Stimulated activated CD8-positive, alpha-beta memory T cell treated with anti-CD3 and anti-CD28 coated beads, Interleukin-12 subunit alpha, Interleukin-12 subunit beta, amount 100 ng/mL, for 1 hour (primary cell): ENCODE data around the gene ERBB4.

Source experiments
- DNase-seq: peaks from one replicate; pipeline ENCODE4 v3.0.0-alpha.2; 2020; ENCODE audit warnings: low read depth

ERBB4 gene

DNA sequence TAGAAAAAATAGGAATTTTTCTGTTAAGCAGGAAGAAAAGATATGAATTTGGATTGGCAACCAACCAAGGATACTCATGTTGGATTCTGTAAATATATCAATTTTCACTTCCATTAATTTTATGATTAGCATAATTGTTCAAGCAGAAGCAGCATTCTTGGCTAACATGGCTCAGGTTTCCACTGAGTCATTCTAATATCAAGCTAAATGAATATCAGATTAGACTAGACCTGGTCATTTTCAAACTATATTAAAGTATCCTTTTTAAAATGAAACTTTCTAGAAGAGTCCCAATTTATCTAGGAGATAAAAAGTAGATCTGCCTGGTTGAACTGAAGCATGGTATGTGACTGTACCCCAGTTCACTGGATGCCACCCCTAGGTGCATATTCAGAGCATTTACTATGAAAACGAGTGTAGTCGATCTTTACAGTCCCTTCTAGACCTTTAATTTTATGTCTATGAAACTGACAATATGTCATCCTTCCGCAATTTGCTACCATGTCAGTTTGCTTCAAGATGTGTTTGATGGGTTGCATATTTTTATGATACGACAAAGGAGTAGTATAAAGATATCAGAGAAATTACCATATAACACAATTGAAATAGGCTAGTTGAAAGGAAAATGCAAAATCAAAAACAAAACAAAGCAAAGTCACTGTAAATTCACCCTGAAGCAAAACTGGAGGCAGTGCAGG is 704.9 kb downstream of the ERBB4 start:
- no peak for DNase-seq

DNA sequence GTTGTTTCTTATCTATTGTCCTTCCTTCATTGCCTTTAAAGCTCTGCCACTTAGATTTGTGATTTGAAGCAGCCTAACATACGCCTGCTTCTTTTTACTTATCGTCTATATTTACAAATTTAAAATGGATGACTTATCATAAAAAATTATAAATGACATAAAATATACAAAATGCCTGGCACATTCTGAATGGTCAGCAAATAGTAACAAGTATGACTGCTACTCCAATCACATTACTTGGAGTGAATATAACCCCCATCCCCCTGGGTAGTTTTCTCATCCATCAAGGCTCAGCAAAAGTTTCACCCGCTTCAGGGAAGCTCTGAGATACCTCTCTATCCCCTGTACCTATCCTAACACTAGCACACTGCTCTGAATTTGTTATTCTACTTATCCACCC is 708.9 kb downstream of the ERBB4 start:
- no peak for DNase-seq

DNA sequence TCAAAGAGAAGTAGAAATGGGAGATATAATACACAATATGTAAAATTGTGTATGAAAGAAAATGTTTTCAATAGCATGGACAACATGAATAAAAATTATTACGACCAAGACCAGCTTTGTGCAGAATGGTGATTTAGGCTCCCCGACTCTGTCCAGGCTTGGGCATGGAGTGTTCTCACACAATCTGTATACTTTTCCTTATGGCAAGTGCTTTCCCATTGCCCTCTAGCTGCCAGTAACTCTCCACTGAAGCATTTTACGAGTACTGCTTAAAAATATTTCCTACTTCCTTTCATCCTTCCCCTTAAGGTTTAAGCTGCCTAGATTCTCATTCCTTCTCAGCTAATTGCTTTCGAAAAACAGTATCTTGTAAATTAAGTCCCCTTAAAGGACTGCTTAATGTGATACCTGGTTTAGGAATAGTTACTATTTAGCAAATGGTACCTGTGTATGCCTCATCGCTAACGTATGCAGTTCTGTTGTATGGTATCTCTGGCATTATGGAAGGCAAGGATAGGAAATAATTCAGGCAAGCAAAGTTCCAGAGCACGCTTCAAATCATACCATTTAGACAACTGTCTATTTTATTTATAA is 714.6 kb downstream of the ERBB4 start:
- DNase-seq, result no peak

DNA sequence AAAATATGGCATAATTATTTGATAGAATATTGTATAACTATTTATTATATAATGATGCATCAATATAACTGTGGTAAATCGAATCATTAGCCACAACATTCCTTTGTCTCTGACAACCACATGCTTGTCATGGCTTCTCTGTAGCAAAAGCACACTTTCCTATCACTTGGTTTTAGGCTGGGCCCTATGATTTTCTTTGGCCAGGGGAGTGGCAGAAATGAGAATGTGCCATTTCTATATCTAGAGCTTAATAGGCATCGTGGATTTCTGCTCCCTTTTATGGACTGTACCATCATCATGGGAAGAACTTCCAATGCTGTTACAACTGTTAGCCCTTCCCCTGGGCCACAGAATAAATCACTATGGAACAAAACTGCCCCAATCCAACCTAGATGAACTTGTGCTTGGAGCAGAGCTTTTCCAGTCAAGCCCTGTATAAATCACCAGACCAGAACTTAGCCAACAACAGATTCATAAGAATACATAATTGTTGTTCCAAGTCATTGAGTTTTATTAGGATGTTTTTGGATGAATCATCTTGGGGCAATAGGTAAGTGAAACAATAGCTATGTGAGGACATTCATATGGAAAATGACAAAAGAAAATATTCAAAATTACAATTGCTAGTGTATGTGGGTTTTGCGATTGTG is 715.8 kb downstream of the ERBB4 start:
- no peak for DNase-seq

DNA sequence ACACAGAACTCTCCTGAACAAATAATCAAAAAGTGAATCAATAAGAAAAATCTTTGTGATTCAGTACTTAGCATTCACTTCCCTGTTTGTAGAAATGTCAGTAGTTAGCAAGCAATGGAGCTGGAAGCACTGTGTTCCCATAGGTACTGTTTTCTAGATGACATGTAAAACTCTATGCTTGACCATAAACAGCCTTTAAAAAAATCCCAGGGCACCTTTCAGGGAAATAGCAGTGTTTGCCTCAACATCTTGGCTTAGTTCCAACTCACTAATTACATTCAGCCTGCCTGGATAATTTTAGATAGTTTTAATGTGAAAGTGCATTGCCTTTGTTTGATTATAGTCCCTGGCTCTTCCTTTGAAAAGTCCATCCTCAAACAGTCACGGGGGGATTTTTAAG is 721.8 kb downstream of the ERBB4 start:
- no peak for DNase-seq

DNA sequence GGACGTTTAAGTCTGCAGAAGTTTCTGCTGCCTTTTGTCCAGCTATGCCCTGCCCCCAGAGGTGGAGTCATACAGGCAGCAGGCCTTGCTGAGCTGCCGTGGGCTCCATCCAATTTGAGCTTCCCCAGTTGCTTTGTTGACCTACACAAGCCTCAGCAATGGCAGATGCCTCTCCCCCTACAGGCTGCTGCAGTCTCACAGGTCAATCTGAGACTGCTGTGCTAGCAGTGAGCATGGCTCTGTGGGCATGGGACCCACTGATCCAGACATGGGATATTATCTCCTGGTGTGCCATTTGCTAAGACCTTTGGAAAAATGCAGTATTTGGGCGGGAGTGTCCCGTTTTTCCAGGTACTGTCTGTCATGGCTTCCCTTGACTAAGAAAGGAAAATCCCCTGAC is 726.0 kb downstream of the ERBB4 start:
- no peak for DNase-seq

DNA sequence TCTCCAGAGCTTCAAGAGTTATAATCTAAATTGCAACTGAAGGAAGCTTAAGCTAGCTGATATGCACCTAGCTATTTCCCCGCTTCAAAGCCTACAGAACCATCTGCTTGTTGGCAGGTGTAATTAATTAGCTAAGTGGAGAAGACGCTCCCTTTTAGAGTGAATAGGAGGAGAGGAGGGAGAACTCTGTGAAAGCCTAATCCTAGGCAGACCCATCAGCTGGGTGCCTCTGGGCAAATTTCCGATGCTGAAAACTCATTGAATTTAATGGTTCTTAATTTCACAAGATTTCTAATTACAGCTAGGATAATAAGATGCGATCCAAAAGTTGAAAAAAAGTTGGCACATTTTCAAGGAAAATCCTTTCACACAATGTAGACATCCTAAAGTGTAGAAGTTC is 735.9 kb downstream of the ERBB4 start:
- DNase-seq, result no peak

DNA sequence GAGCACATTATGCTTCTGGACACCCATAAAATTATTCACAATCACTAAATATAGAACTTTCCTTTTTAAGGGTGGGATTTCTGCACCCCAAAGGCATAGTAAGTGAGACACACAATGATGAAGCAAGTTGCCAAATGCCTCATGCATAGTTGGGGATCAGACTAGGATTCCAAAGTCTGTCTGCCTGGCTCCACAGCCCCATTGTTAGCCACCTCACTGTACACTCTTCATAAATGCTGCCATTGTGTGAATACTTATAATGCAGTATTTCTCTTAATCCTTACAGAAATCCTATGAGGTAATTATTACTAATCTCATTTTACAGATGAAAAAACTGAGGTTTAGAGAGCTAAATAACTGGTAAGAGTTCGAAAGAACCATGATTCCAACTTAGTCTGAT is 738.6 kb downstream of the ERBB4 start:
- no peak for DNase-seq

DNA sequence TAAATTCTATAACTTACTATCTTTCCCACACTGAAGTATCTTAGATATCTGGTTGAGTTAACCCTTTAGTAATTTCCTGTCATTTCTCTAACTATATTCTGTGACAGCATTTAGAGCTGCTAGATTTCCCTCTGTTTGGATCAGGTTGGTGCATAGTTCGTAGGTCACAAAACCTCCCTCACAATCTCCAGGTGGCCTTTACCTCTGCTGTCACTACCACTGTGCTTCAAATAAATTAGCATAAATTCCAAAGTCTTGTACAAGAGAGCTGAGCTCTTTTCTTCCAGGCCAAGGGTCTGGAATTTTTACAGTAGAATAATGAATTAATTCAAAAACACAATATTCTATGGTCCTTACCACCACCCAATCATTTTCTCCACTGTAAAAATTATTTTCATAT is 739.7 kb downstream of the ERBB4 start:
- no peak for DNase-seq

DNA sequence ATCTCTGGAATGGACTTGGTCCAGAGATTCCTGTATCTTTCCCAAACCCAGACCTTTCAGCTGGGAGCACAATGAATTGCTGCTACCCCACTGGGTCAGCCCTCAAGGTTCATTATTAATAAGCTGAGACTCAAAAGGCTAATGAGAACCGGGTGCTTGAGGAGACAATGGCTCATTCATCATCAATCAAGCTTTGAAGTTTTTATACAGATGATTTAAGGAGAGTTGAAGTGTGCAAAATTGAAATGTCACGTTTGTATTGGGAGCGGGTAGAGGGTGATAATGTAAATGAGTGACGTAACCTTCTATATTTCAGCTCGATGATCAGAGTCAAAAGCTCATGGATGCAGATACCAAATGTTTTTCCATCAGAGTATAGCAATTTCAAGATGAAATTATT is 744.9 kb downstream of the ERBB4 start:
- DNase-seq, result no peak

DNA sequence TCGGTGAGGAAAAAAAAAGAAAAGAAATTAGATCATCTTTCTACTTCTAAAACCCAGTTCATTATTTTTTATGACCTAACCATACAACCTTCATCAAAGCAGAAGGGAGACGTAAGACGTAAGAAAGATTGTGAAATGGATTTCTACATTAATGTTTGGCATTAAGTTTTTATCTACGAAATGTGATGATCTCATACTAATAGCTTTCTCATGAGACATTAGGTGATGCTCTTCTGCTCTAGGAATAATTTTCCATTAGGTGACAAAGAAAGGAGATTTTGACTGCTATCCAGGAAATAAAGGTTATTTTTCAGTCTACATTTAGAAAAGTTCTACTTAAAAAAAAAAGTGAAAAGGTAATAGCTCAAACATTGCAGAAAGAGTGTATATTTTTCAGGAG is 748.6 kb downstream of the ERBB4 start:
- no peak for DNase-seq

DNA sequence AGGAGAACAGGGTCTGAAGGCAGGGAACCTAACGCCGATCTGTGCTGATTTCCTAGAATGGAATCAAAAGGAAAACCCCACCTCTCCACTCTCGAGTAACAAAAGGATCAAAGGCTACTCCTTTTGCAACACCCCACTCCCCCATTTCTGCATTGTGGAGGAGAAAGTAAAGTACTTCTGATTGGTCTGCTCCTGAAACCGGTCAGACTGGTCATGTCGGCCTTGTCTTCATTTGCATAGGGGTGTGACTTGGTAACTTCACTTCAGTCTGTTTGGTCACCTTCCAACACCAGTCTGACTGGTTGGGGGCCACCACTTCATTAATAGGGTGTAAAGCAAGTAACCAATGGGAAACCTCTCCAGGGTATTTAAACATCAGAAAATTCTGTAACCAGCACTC is 771.9 kb downstream of the ERBB4 start:
- DNase-seq, result no peak

DNA sequence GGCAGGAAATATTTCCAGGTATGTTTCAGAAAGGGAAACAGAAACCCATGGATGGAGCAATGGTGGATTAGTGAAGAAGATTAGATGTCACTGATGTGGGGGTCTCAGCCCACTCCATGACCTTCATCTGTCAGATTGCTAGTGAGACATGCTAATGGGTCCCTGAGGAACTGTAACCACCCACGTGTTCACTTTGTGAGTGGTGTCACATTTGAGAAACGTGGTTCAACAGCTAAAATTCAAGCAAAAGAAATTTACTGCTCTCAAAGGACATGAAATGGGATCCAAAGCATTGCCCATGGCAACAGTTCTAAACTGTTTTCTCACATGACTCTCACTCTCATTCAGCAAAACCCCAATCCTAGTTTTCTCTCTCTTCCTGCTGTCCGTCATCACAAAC is 776.1 kb downstream of the ERBB4 start:
- DNase-seq, result no peak

DNA sequence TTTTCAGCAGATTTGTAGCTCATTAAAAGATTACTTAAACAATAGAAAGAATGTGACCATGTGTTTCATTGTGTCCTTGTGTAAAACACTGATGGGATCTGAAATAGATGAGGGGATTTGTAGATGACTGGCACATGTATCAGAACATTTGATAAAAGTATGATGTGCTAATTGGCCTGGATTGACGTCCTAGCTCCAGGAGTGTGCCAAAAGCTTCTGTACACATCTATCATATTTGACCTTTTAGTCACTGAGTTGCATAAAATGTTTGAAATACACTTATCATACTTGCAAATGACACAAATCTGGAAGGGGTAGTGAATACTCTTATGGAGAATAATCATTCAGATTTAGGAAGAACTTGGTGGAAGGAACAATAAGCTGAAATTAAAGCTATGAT is 778.5 kb downstream of the ERBB4 start:
- no peak for DNase-seq

DNA sequence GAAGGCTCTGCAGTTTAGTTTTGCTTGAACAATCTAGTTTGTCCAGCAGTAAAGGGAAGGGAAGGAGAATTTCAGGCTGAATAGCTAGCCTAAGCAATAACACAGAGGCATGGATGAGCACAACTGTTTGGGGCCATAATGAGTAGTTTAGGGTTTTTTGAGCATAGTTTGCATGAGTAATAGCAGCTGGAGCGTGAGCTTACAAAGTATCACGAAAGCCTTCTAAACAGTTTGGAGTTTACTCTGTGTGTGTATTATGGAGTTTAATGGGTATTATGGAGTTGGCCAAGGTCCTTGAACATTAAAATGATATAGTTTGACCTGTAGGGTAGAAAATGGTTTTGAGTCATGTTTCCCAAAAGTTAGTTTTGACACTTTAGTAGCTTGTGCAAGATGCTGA is 782.3 kb downstream of the ERBB4 start:
- DNase-seq, result no peak

DNA sequence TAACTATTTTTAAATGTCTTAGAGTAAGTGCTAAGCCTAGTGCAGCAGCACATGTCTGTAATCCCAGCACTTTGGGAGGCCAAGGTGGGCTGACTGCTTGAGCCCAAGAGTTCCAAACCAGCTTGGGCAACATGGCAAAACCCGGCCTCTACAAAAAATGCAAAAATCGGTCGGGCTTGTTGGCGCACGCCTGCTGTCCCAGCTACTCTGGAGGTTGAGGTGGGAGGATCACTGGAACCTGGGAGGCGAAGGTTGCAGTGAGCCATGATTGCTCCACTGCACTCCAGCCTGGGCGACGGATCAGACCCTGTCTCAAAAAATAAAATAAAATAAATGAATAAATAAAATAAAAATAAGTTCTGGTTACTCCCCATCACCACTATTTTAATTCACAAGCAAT is 783.4 kb downstream of the ERBB4 start:
- no peak for DNase-seq

DNA sequence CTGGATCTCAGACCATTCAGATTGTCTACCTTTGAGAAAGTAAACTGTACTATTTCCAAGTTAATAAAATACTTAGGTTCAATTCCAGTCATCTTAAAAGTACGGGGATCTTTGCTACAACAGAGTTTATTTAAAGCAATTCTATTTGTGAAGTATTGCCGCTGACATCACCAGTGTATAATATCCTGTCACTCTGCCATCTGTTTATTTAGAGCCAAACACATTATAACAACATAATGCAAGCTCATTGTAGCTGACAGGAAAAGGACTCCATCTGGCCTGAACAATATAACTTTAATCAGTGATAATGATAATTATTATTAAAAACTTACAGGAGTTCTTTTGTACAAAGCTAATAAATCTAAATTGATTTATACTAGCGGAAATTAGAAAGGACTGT is 786.8 kb downstream of the ERBB4 start:
- no peak for DNase-seq

DNA sequence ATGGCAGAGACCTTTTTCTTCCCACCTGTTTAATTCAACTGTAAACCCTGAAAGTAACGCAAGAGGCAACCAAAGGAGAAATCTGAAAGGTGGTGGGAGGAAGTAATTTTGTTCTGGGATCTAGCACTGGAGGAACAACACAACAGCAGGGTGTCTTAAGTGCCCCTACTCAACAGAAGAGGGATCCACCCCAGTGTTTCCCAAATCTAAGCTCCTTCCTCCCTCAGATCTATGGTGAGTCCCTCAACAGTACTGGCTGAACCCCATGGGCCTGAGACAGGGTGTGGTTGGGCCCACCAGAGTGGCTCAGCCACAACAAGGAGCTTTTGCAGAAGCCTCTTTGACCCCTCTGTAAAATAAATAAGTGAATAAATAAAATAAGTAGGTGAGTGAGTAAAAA is 790.3 kb downstream of the ERBB4 start:
- no peak for DNase-seq

DNA sequence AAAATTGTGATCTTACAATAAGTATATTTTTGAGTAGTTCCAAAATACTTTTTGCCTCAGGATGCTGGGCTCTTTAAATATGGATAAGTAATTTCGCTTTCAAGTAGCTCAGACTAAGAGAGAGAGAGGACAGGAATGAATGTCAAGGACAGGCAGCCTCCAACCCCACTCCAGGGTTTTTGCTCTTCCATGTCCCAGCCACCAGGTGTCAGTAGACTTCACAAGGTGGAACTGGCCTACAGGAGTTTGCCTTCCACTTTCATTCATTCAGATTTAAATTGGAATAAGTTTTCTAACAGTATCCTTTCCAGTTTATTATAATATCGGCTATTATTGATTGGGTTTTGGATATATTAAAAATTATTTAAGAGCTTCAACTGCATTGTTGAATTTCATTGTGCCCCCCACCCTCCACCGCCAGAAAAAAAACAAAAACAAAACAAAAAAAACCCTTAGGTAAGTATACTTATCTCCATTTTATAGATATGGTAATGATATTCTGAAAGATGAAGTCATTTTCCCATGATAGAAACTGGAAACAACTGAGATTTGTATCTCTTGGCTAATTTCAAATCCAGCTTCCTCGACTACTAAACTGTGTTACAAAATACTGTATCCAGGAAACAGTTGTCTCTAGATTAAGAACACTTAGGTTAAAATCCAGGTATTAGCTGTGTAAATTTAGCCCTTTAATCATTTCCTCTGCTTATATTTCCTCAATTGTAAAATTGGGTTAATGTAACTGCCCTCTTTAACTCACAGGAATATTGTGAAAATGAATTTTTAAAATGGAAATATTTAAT is 793.1 kb downstream of the ERBB4 start:
- no peak for DNase-seq

DNA sequence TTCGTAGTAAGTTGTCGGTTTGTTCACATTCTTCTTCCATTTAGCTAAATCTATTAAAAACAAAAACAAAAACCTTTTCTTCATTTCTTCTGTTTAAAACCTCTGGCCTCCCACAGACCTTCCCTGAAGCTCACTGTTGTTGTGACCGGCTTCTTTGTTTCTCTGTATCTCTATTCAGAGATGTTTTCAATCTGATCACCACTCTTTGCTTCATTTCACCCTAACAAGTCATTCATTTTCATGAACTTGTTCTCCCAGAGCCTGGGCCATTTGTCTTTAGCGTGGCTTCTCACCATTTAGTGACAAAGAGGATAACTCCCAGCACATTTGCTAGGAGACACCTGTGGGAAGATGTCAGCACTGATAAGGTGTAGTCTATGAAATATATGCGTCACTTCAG is 794.2 kb downstream of the ERBB4 start:
- DNase-seq, result no peak

DNA sequence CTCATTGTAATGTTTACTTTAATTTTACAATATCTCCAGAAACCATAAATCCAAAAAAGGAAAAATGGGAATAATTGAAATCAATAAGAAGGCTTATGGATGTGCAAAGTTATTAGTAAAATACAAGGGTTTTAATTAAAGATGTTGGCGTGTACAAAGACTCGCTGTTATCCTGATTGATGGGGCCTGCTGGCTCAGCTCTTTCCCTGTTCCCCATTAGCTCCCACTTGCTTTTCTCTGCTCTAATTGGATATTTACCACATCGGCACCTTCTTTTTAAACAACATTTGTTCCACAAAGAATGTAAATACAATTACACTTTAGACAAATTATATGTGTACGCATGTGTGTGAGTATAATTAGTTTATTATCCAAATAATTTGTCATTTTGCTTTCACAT is 796.6 kb downstream of the ERBB4 start:
- DNase-seq, result no peak

DNA sequence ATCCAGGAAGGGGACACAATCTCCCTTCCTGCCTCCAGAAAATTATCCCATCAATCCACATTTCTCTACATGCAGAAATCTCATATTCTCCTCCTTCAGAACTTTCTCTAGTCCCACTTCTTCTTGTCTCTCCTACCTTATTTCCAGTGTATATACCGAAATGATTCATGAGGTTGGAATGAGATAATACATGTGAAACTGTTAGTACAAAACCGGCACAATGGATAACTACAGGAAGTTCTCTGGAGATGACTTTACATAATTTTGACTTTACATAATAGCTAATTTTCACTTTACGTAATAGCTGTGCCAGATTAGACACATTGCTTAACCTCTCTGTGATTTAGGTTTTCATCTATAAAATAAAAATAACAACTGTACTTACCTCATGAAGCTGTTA is 801.3 kb downstream of the ERBB4 start:
- no peak for DNase-seq

DNA sequence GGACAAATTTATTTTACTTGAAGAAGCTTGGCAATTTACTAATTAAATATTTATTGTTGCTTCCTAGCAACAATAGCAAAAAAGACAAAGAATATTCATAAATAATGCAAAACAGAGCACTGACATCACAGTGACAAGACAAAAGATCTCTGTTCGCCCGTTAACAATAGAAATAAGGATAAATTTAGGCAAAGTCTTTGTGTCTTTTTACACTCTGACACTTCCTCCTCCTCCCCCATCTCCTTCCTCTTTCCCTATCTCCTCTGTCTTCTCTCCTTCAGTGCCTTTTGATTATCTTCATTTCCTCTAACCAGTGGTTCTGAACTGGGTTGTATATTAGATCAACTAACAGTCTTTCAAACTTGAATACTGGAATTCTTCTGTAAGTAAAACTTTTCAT is 808.4 kb downstream of the ERBB4 start:
- DNase-seq, result no peak
